ENCODE measurements around the gene MRPL28.
"Not testable (repeated sequence)": the region's sequence is repeated elsewhere in the genome, so short reads cannot be mapped to it uniquely, and the experiment has no call there.

The MRPL28 gene

GRCh38 chr16:370443-370842 is at the start of gene MRPL28:
MRPL28 (minus strand) TSS chr16:370538; CDS start chr16:370218, 320 bp downstream.
- H3K4me3 ChIP-seq (ENCODE audit: low read depth, low read length): peak within 1 kb of the TSS; percentile 45
- no peak for TF ChIP-seq CTCF (IDR thresholded peaks at IDR 0.05; ENCODE audit: borderline replicate concordance, insufficient read depth, low read depth, low read length)

GRCh38 chr16:415170-415498 is 44.8 kb upstream of the MRPL28 start:
- not testable (repeated sequence) for H3K4me3 ChIP-seq (ENCODE audit: low read depth, low read length)

- no peak overlapping the region for H3K4me3 ChIP-seq (ENCODE audit: low read depth, low read length)
- TF ChIP-seq CTCF (IDR thresholded peaks at IDR 0.05; ENCODE audit: borderline replicate concordance, insufficient read depth, low read depth, low read length): no peak
Measured at GRCh38 chr16:414395-415169, 44.2 kb upstream of the MRPL28 start.

GRCh38 chr16:411576-412265 is 41.4 kb upstream of the MRPL28 start:
- no peak overlapping the region for H3K4me3 ChIP-seq (ENCODE audit: low read depth, low read length)
- TF ChIP-seq CTCF (IDR thresholded peaks at IDR 0.05; ENCODE audit: borderline replicate concordance, insufficient read depth, low read depth, low read length): no peak

- TF ChIP-seq CTCF (IDR thresholded peaks at IDR 0.05; ENCODE audit: borderline replicate concordance, insufficient read depth, low read depth, low read length): no peak
- no peak overlapping the region for H3K4me3 ChIP-seq (ENCODE audit: low read depth, low read length)
Measured at GRCh38 chr16:410516-411178, 40.3 kb upstream of the MRPL28 start.

- TF ChIP-seq CTCF (IDR thresholded peaks at IDR 0.05; ENCODE audit: borderline replicate concordance, insufficient read depth, low read depth, low read length): no peak
- no peak overlapping the region for H3K4me3 ChIP-seq (ENCODE audit: low read depth, low read length)
Measured at GRCh38 chr16:407253-407652, 36.9 kb upstream of the MRPL28 start.

- H3K4me3 ChIP-seq (ENCODE audit: low read depth, low read length): no peak overlapping the region
- no peak for TF ChIP-seq CTCF (IDR thresholded peaks at IDR 0.05; ENCODE audit: borderline replicate concordance, insufficient read depth, low read depth, low read length)
Measured at GRCh38 chr16:405548-406506, 35.5 kb upstream of the MRPL28 start.

Measured in GM12875 (cell line).